GM21515 (cell line): ENCODE data around the gene PXN.

Experiments used
- ATAC-seq: cut with Tn5 transposase; IDR thresholded peaks from one replicate; pipeline ENCODE4 v1.9.1; 2021; ENCODE audit not compliant: unreplicated experiment

The PXN gene

GRCh38 chr12:120265473-120266179 is at the start of gene PXN:
PXN (minus strand) TSS chr12:120265730; CDS start chr12:120265629, 101 bp downstream.
- peak; percentile 67 for ATAC-seq

- ATAC-seq = no peak
These were observed 48.7 kb upstream of the PXN start for GRCh38 chr12:120314220-120314619.

- peak; percentile 94 for ATAC-seq
These were observed 36.7 kb upstream of the PXN start, which contains the start of gene SIRT4 for GRCh38 chr12:120301962-120302815. SIRT4 (plus strand) TSS chr12:120302321; CDS start chr12:120303562, 1,241 bp downstream.

DNA sequence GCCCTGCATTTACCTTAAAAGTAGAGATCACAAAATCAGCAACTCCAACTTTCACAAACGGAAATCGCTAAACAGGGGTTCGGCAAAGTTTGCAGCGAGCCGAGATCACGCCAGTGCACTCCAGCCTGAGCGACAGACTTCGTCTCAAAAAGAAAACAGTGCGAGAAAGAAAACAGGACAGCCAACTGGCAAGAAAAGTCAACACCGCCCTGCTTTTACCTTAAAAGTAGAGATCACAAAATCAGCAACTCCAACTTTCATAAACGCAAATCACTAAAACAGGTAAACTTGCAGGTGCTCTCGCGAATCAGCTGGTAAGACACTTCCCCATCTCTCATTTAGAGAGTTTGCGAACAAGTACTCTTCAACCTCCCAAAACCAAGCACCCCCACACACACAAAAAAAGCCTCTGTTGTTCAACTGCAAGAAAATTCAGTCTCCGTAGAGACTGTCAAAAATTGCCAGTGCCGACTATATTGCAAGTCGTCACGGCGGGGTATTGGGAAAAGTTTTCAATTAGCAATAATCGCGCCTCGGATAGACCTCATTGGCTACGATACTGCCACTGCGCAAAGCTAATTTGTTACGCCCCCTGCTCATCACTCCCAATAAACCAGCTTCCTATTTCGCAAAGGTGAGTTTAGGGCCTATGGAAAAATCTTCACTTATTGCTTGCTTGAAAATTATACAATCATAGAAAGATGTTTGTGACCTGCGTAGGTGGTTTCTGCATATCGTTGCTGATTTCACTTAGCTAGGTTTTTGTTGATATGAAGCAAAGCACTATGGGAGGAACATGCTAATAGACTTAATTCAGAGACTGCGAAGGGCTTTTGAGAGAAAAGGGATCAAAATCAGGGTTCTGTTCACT is 27.4 kb upstream of the PXN start, which contains the start of gene RNU4-1:
RNU4-1 (minus strand) TSS at position 577 of the 871 bp plus-strand sequence.
- ATAC-seq = peak; percentile 41

- ATAC-seq = peak; percentile 6
These were observed 26.8 kb upstream of the PXN start for GRCh38 chr12:120292411-120292660.

DNA sequence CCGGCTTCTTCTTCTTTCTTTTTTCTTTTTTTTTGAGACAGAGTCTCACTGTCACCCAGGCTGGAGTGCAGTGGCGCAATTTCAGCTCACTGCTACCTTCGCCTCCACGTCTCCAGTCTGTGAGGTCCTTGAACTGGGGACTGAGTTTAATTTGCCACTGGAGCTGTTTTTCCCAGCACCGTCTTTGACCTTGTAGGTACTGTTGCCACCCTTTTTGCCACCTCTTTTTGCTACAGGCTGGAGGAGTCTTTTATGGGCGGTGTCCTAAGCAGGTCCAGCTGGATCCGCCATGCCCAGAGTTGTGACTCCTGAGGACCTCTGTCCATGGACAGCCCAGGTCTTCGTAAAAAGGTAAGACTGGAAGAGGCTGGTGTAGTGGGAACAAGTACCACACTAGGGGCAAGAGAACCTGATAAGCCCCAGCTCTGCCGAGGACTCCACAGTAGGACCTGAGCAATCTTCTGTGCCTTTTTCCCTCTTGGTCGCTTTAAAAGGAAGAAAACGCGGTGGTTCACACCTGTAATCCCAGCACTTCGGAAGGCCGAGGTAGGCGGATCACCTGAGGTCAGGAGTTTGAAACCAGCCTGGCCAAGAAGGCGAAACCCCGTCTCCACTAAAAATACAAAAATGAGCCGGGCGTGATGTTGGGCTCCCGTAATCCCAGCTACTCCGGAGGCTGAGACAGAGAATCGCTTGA is 25.2 kb upstream of the PXN start:
- no peak for ATAC-seq

- ATAC-seq = no peak
These were observed 22.0 kb upstream of the PXN start for GRCh38 chr12:120287491-120287890.

DNA sequence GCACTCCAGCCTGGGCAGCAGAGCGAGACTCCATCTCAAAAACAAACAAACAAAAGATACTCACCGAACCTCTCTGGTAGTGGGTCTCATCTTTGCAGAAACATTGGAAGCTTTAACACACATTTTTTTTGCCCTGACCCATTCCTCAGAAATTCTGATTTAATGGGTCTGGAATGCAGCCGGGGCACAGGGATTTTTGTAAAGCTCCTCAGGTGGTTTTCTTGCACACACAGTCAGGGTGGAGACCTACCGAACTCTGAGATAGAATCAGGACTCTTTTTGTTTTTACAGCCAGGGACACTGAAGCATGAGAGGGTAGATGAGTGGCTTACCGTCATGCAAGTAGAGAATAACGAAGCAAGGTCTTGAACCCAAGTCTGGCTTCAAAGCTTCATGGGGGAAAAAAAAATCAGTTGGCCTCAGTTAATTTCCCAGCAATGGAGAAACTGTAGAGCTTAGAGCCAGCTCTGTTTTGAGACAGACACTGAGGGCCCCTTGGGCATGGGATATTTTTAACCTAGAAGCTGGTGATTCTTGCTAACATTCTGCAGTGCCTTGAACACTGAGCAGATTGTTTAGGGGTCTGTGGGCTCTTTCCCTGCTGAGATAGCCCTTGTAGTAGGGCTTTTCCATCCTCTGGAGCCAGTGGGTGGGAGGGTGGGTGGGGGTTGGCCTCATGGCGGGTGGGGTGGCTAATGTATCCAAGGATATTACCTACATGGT is 21.4 kb upstream of the PXN start:
- no peak for ATAC-seq

DNA sequence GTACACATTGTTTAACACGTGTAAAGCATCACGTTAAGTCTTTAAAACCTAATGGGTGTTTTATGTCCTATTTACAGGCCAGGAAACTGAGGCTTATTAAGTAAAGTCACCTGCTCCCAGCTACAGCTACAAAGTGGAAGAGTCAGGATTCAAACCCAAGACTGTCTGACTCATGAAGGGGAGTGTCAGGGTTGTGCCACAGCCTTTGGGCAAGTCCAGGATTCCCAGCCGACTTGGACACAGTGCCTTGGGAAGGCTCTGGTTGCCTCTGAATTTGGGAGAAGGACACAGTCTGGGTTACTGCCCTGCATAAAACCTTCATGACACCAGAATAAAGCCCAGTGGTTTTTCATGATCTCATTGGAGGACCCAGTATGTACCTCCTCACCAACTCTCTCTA is 18.9 kb upstream of the PXN start:
- no peak for ATAC-seq

GRCh38 chr12:120283318-120283717 is 17.8 kb upstream of the PXN start:
- ATAC-seq = no peak

GRCh38 chr12:120278137-120279069 is 12.9 kb upstream of the PXN start:
- ATAC-seq = no peak

DNA sequence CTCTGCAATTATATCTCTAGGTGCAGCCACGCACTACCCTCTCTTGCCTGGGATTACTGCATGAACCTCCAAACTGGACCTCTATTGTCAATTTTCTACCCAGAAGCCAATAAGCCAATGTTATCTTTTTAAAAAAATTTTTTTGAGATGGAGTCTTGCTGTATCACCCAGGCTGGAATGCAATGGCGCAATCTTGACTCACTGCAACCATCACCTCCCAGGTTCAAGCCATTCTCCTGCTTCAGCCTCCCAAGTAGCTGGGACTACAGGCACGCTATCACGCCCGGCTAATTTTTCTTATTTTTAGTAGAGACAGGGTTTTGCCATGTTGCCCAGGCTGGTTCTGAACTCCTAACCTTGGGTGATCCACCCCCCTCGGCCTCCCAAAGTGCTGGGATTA is 11.2 kb upstream of the PXN start:
- ATAC-seq = no peak

DNA sequence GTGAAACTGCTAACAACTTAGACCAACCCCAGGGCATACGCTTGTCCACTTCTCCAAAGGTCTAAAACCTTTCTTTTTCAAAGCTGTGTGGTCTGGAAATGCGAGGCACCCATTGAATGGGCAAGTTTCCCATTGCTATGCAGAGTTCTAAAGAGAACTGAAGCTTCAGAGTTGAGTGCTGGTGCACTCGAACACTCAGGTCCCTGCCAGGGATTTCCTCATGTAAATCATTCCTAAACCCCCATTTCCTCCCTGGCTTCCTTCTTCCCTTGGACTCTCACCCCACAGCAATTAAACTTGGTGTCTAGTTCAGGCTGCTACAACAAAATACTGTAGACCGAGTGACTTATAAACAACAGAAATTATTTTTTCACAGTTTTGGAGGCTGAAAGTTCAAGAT is 2.2 kb upstream of the PXN start:
- no peak for ATAC-seq

GRCh38 chr12:120266180-120266870 is 795 bp upstream of the PXN start:
- ATAC-seq = no peak

- peak; percentile 19 for ATAC-seq
These were observed 542 bp downstream of the PXN start for GRCh38 chr12:120264904-120265472.

GRCh38 chr12:120264086-120264903 is 1.2 kb downstream of the PXN start:
- ATAC-seq = no peak

- ATAC-seq = no peak
These were observed 1.8 kb downstream of the PXN start for GRCh38 chr12:120263748-120264085.
